GM12878 (cell line): ENCODE measurements around the gene WNK1. TPM values are rescaled to one million over a fixed set of nuclear protein-coding genes. Genes with fewer than 3 reads are reported as not detected.
A peak's percentile ranks its signal among the peaks of the same experiment; 100 is the strongest.
"Not testable (repeated sequence)": the region's sequence is repeated elsewhere in the genome, so short reads cannot be mapped to it uniquely, and the experiment has no call there.

Experiments used
- ATAC-seq: fragments of 200-7000 bp; cut with Tn5 transposase; 3 replicates; pipeline ENCODE4 v1.9.1; 2020; ENCODE audit warnings: mild to moderate bottlenecking, moderate library complexity
- BruUV-seq: library from RNA; stranded (reverse); fragments of 400-500 nt; replicated peaks from 2 replicates; lab custom pipeline; 2021; lab: Mats Ljungman, UMichigan
- CTCF ChIA-PET: fragments of 300-600 bp; sonication (Branson Sonifier 250); formaldehyde crosslinking; extraction: SDS; loops from one replicate; lab custom pipeline; 2021; ENCODE audit warnings: inconsistent platforms; lab: Yijun Ruan, JAX
- POLR2A ChIA-PET: fragments of 350-600 bp; formaldehyde crosslinking; extraction: SDS; loops from one replicate; lab custom pipeline; 2021; ENCODE audit warnings: inconsistent platforms; lab: Charles Lee
- RAD21 ChIA-PET: fragments of 300-600 bp; sonication (Branson Sonifier 250); formaldehyde crosslinking; loops from one replicate; lab custom pipeline; 2023; ENCODE audit warnings: antibody characterized with exemption; ENCODE audit not compliant: unreplicated experiment; lab: Charles Lee
- SMC1A ChIA-PET: fragments of 300-600 bp; sonication (Branson Sonifier 250); formaldehyde crosslinking; loops from one replicate; lab custom pipeline; 2023; ENCODE audit not compliant: unreplicated experiment, uncharacterized antibody; lab: Charles Lee
- DNase-seq: peaks from one replicate; pipeline ENCODE4 v3.0.0-alpha.2; 2011; ENCODE audit warnings: low read depth, low spot score
- FAIRE-seq: peaks from 3 replicates; lab custom pipeline; 2011; peaks lifted over from hg19 to GRCh38; lab: Jason Lieb, UNC
- H2AFZ ChIP-seq: 2 replicates; pipeline ENCODE4 v1.6.0; 2011; ENCODE audit warnings: low read depth, low read length, control low read depth; ENCODE audit not compliant: control insufficient read depth
- H3K27ac ChIP-seq: 2 replicates; pipeline ENCODE4 v1.5.1; 2011; ENCODE audit warnings: control low read depth; ENCODE audit not compliant: control insufficient read depth, insufficient read depth
- H3K27me3 ChIP-seq, 2 experiments: replicated peaks in 1 of 2; 2 replicates each; pipeline versions ENCODE4 v1.6.0 to v1.6.1; 2011; ENCODE audit warnings: low read length in 1 of 2; ENCODE audit not compliant: control insufficient read depth in 2 of 2, insufficient read depth in 2 of 2
- H3K36me3 ChIP-seq, 2 experiments: 2 replicates each; pipeline ENCODE4 v1.5.1; 2011; ENCODE audit warnings: low read length in 1 of 2; ENCODE audit not compliant: control insufficient read depth in 2 of 2, insufficient read depth in 2 of 2
- H3K4me1 ChIP-seq: 2 replicates; pipeline ENCODE4 v1.6.1; 2011; ENCODE audit warnings: mild to moderate bottlenecking, low read length, moderate library complexity, mixed read lengths; ENCODE audit not compliant: control insufficient read depth, insufficient read depth
- H3K4me2 ChIP-seq: 2 replicates; pipeline ENCODE4 v1.6.0; 2011; ENCODE audit warnings: control low read depth; ENCODE audit not compliant: control insufficient read depth, insufficient read depth
- H3K4me3 ChIP-seq: fragments of 200-600 bp; sonication (generic); 2 replicates; pipeline ENCODE4 v1.5.1; 2016
- H3K79me2 ChIP-seq: 2 replicates; pipeline ENCODE4 v1.6.0; 2011; ENCODE audit warnings: low read length; ENCODE audit not compliant: control insufficient read depth, insufficient read depth
- H3K9ac ChIP-seq: 2 replicates; pipeline ENCODE4 v1.8.0; 2011; ENCODE audit warnings: low read length, control low read depth, mixed read lengths; ENCODE audit not compliant: control insufficient read depth, insufficient read depth
- H3K9me3 ChIP-seq: replicated peaks from 3 replicates; pipeline ENCODE4 v1.5.1; 2011; ENCODE audit warnings: mild to moderate bottlenecking, low read length; ENCODE audit not compliant: control insufficient read depth, insufficient read depth
- H4K20me1 ChIP-seq: 2 replicates; pipeline ENCODE4 v1.6.0; 2011; ENCODE audit not compliant: control insufficient read depth, insufficient read depth
- MLLT1 ChIP-seq: fragments of 450-650 bp; IDR thresholded peaks from 2 replicates; pipeline ENCODE4 v1.6.1; 2016; ENCODE audit warnings: mild to moderate bottlenecking
- MTA2 ChIP-seq: fragments of 450-650 bp; IDR thresholded peaks from 2 replicates; pipeline ENCODE4 v1.6.1; 2016; ENCODE audit warnings: low read depth, mild to moderate bottlenecking, moderate library complexity
- WGBS: methylation state at CpG from one replicate; pipeline ENCODE4 v1.1.6; 2016; ENCODE audit warnings: low lambda C conversion rate; ENCODE audit not compliant: insufficient replicate concordance, insufficient coverage; ENCODE audit errors: missing lambda C conversion rate; 5-methylcytosine and 5-hydroxymethylcytosine counted together
- in situ Hi-C: fragments of 300-500 bp; cut with MboI; formaldehyde crosslinking; loops from 9 replicates; pipeline ENCODE4 v1.14.3; 2018; ENCODE audit warnings: mixed read lengths
- intact Hi-C: fragments of 100-400 bp; cut with micrococcal nuclease; formaldehyde crosslinking; loops from one replicate; pipeline ENCODE4 v1.14.2; 2022; ENCODE audit not compliant: unreplicated experiment
- polyA plus RNA-seq, 11 experiments: library from polyadenylated mRNA; depleted of rRNA in 4 of 11; unstranded in 6 of 11; stranded (reverse) in 5 of 11; fragments of >200 nt; fragmentation: Nextera tagmentation in 4 of 11; fragmentation: Illumina TruSeq in 1 of 11; extraction: Ambion mirVana in 4 of 11; extraction: Trizol in 1 of 11; gene quantifications; 1 replicate in 1 of 11; 2 replicates in 10 of 11; pipeline versions ENCODE4 v1.2.1 to v1.2.3, GENCODE V29; 2011 to 2016; ENCODE audit warnings: inconsistent platforms in 2 of 11, missing spikeins in 2 of 11, low read depth in 1 of 11
- total RNA-seq, 4 experiments: library from RNA; depleted of rRNA in 3 of 4; stranded (reverse); fragments of >200 nt in 3 of 4; fragmentation: Illumina TruSeq in 1 of 4; extraction: Trizol in 1 of 4; gene quantifications; 2 replicates each; pipeline versions ENCODE4 v1.2.1 to v1.2.3, GENCODE V29; 2013 to 2021

The WNK1 gene
- total and polyA plus RNA-seq, 10 of the 15 experiments (the other 5 are each of a cell fraction or from before 2014, with no cell fraction given), result 9.6 to 151 (median 86.6) TPM

- ChIA-PET RAD21 (interaction anchor here (1.0 kb wide), 1 partner anchor 37 kb away, joined by 4 read pairs; the partner anchor contains the start of gene WNK1), POLR2A (interaction anchor here (0.5 to 1.4 kb wide), 4 partner anchors 13 to 424 kb away, joined by 3 read pairs; no protein-coding TSS in a partner anchor), SMC1A (interaction anchor here (1.1 to 4.4 kb wide), 4 partner anchors 12 to 113 kb away, joined by 3 to 33 read pairs (median 7); no protein-coding TSS in a partner anchor), CTCF (interaction anchor here (2.2 to 4.1 kb wide), 2 partner anchors 18 to 27 kb away, joined by 4 to 16 read pairs; no protein-coding TSS in a partner anchor)
- H3K4me2 ChIP-seq, FAIRE-seq, DNase-seq, H3K36me3 ChIP-seq, H4K20me1 ChIP-seq, H3K4me3 ChIP-seq, BruUV-seq, intact Hi-C loops, H3K9me3 ChIP-seq, in situ Hi-C loops, H3K9ac ChIP-seq, H2AFZ ChIP-seq, H3K27me3 ChIP-seq: not testable (repeated sequence)
- peaks cover 97% of the 10 kb centered on the region for H3K79me2 ChIP-seq
- peaks cover 17% of the 10 kb centered on the region for H3K4me1 ChIP-seq
- 0 out of 2 replicates have a peak, but pooled peaks have one; percentile 7 for TF ChIP-seq MTA2
- TF ChIP-seq MLLT1, result 0 out of 2 replicates have a peak, but pooled peaks have one; percentile 31
- H3K27ac ChIP-seq, result 0 out of 2 replicates have a peak overlapping the region, but pooled peaks have one; percentile 3
- ATAC-seq, result peak; percentile 11; the same call in 2 of the 3 replicates
- 86% methylated on average over 4 of the region's 4 CpGs for WGBS
These were observed 36.4 kb downstream of the WNK1 start for GRCh38 chr12:788762-789161.
